GM23338 (cell line): ENCODE measurements around the gene TEKT2. TPM values are rescaled to one million over a fixed set of nuclear protein-coding genes. Genes with fewer than 3 reads are reported as not detected.

ENCODE experiments used
- ATAC-seq: fragments of 200-7000 bp; cut with Tn5 transposase; 3 replicates; pipeline ENCODE4 v1.9.1; 2020
- DNase-seq: peaks from one replicate; pipeline ENCODE4 v3.0.0-alpha.2; 2015; ENCODE audit warnings: low spot score
- H2AFZ ChIP-seq: fragments of 200-600 bp; sonication (generic); 2 replicates; pipeline ENCODE4 v1.8.0; 2016; ENCODE audit warnings: antibody characterized with exemption, mild to moderate bottlenecking, moderate library complexity
- H3F3A ChIP-seq: fragments of 200-600 bp; sonication (generic); replicated peaks from 2 replicates; pipeline ENCODE4 v1.8.0; 2017; ENCODE audit warnings: antibody characterized with exemption, mixed run types, low read depth
- H3K27ac ChIP-seq: fragments of 200-600 bp; sonication (generic); 2 replicates; pipeline ENCODE4 v1.6.1; 2016; ENCODE audit warnings: low read depth
- H3K27me3 ChIP-seq: fragments of 200-600 bp; sonication (generic); 2 replicates; pipeline ENCODE4 v1.8.0; 2016; ENCODE audit warnings: mild to moderate bottlenecking, mixed run types, moderate library complexity; ENCODE audit not compliant: insufficient read depth
- H3K36me3 ChIP-seq: fragments of 200-600 bp; sonication (generic); 2 replicates; pipeline ENCODE4 v1.8.0; 2016; ENCODE audit warnings: mild to moderate bottlenecking; ENCODE audit not compliant: insufficient read depth
- H3K4me1 ChIP-seq: fragments of 200-600 bp; sonication (generic); 2 replicates; pipeline ENCODE4 v1.8.0; 2016; ENCODE audit warnings: mild to moderate bottlenecking, moderate library complexity; ENCODE audit not compliant: insufficient read depth
- H3K4me2 ChIP-seq: fragments of 200-600 bp; sonication (generic); 2 replicates; pipeline ENCODE4 v1.7.1; 2017; ENCODE audit warnings: mixed run types
- H3K4me3 ChIP-seq: fragments of 200-600 bp; sonication (generic); 2 replicates; pipeline ENCODE4 v1.6.1; 2016; ENCODE audit warnings: mixed run types
- H3K79me2 ChIP-seq: fragments of 200-600 bp; sonication (generic); replicated peaks from 2 replicates; pipeline ENCODE4 v1.8.0; 2017; ENCODE audit warnings: mild to moderate bottlenecking; ENCODE audit not compliant: insufficient read depth
- H3K9me2 ChIP-seq: fragments of 200-600 bp; sonication (generic); 2 replicates; pipeline ENCODE4 v1.8.0; 2017; ENCODE audit not compliant: insufficient read depth
- H4K20me1 ChIP-seq: fragments of 200-600 bp; sonication (generic); replicated peaks from 2 replicates; pipeline ENCODE4 v1.8.0; 2017; ENCODE audit warnings: mild to moderate bottlenecking; ENCODE audit not compliant: insufficient read depth
- H3K27ac Mint-ChIP-seq: 2 replicates; pipeline ENCODE4 v1.8.0; 2020; ENCODE audit warnings: inconsistent platforms, mild to moderate bottlenecking, moderate library complexity, mixed read lengths
- H3K27me3 Mint-ChIP-seq: 3 replicates; pipeline ENCODE4 v1.8.0; 2022; ENCODE audit warnings: low read depth, mild to moderate bottlenecking, moderate library complexity, mixed read lengths, inconsistent platforms; ENCODE audit not compliant: insufficient read depth, poor library complexity
- H3K36me3 Mint-ChIP-seq: 3 replicates; pipeline ENCODE4 v1.8.0; 2021; ENCODE audit warnings: low read depth, mild to moderate bottlenecking, inconsistent platforms, moderate library complexity, mixed read lengths
- H3K4me1 Mint-ChIP-seq: 3 replicates; pipeline ENCODE4 v1.8.0; 2020; ENCODE audit warnings: mild to moderate bottlenecking, inconsistent platforms, mixed read lengths
- H3K4me3 Mint-ChIP-seq: 3 replicates; pipeline ENCODE4 v1.8.0; 2021; ENCODE audit warnings: moderate library complexity, mild to moderate bottlenecking, inconsistent platforms, mixed read lengths
- H3K9me3 Mint-ChIP-seq: 3 replicates; pipeline ENCODE4 v1.8.0; 2020; ENCODE audit warnings: moderate library complexity, mild to moderate bottlenecking, inconsistent platforms, mixed read lengths
- CREB1 ChIP-seq: fragments of 250-450 bp; sonication (Bioruptor Pico); IDR thresholded peaks from 2 replicates; pipeline ENCODE4 v1.5.0; 2020; ENCODE audit warnings: low read depth, mild to moderate bottlenecking, moderate library complexity
- CTCF ChIP-seq, 2 experiments: fragments of 200-600 bp in 1 of 2; sonication (generic) in 1 of 2; conservative IDR thresholded peaks; 2 replicates each; pipeline versions ENCODE4 v1.5.1 to v1.6.1; 2016 to 2017; ENCODE audit warnings: antibody characterized with exemption in 2 of 2, low read depth in 2 of 2, mild to moderate bottlenecking in 2 of 2, moderate library complexity in 1 of 2
- ETS1 ChIP-seq: IDR thresholded peaks from 2 replicates; pipeline ENCODE4 v1.6.1; 2016; ENCODE audit warnings: antibody characterized with exemption
- EZH2 ChIP-seq: fragments of 200-600 bp; sonication (generic); IDR thresholded peaks from one replicate; pipeline ENCODE4 v1.8.0; 2017; ENCODE audit warnings: antibody characterized with exemption, mild to moderate bottlenecking, low read depth; ENCODE audit not compliant: unreplicated experiment
- EZH2phosphoT487 ChIP-seq: fragments of 200-600 bp; sonication (generic); IDR thresholded peaks from one replicate; pipeline ENCODE4 v1.8.1; 2018; ENCODE audit warnings: antibody characterized with exemption; ENCODE audit not compliant: unreplicated experiment
- JUNB ChIP-seq: IDR thresholded peaks from one replicate; pipeline ENCODE4 v1.6.1; 2016; ENCODE audit warnings: antibody characterized with exemption; ENCODE audit not compliant: unreplicated experiment
- NANOG ChIP-seq: IDR thresholded peaks from 2 replicates; pipeline ENCODE4 v1.6.1; 2016; ENCODE audit warnings: antibody characterized with exemption, borderline replicate concordance
- POLR2AphosphoS5 ChIP-seq: IDR thresholded peaks from 2 replicates; pipeline ENCODE4 v1.6.1; 2016; ENCODE audit warnings: antibody characterized with exemption, low read depth
- STAT1 ChIP-seq: IDR thresholded peaks from one replicate; pipeline ENCODE4 v1.6.1; 2016; ENCODE audit warnings: antibody characterized with exemption; ENCODE audit not compliant: unreplicated experiment
- ZNF114 ChIP-seq: fragments of 250-450 bp; sonication (Bioruptor Pico); IDR thresholded peaks from 2 replicates; pipeline ENCODE4 v1.5.0; 2020; ENCODE audit warnings: mild to moderate bottlenecking, moderate library complexity
- ZNF331 ChIP-seq: fragments of 250-450 bp; sonication (Bioruptor Pico); IDR thresholded peaks from 2 replicates; pipeline ENCODE4 v1.5.0; 2020; ENCODE audit warnings: low read depth, mild to moderate bottlenecking, moderate library complexity
- polyA plus RNA-seq: library from polyadenylated mRNA; unstranded; fragments of >200 nt; fragmentation: Nextera tagmentation; extraction: Ambion mirVana; gene quantifications from 2 replicates; pipeline ENCODE4 v1.2.1, GENCODE V29; 2016
- total RNA-seq: library from RNA; depleted of rRNA; stranded (reverse); fragments of >200 nt; shearing (Covaris generic); gene quantifications from 2 replicates; pipeline ENCODE4 v1.2.3, GENCODE V29; 2014
- TF ChIP-seq, protein P1 (sequence below): IDR thresholded peaks from one replicate; pipeline ENCODE4 v1.6.1; 2018; ENCODE audit warnings: antibody characterized with exemption; ENCODE audit not compliant: unreplicated experiment
- TF ChIP-seq, protein P2 (sequence below): fragments of 250-450 bp; sonication (Bioruptor Pico); IDR thresholded peaks from 2 replicates; pipeline ENCODE4 v1.5.0; 2020; ENCODE audit warnings: mild to moderate bottlenecking, moderate library complexity

TEKT2 gene
- total and polyA plus RNA-seq, 2 experiments from 2014 or later = 0.36 to 0.94 TPM

DNA sequence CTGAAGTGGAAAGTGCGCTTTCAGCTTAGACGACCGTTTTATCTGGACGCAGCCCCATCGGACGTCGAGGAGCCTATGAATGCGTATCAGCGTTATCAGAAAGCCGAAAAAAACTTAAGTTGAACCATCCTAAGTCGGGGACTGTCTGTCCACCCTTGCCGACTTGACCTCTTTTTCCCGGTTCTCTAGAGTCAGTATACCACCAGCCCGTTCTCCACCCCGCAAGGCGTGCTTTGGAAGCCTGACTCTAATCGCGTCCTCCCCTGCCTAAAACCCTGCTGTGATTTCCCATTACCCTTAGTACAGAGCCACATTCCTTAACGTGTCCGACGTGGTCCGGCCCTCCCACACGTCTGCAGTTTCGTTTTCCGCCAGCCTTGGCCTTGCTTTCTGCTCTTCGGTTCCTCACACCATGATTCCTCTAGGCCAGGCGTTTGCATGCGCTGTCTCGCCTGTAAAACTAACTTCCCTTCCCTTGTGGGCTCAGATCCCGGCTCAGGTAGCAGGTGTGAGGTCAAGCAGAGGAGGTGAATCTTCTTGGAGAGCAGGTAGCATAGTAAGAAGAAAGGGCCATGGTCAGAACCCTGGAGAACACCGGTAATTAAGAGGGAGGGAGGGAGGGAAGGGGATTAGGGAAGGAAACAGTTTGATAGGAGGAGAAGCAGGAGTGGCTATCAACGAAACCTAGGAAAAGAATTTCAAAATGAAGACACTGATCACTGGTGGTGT, 5.7 kb downstream of the TEKT2 start:
- no peaks in the 10 kb centered on the region; the same call in 2 of the 3 replicates for H3K9me3 Mint-ChIP-seq
- Histone ChIP-seq H3K4me3 (peak overlapping the region; percentile 95), H3K4me2 (peak overlapping the region; percentile 96), H2AFZ (peak overlapping the region; percentile 94; the same call in 1 of the 2 replicates), H3K4me1 (peaks cover 6% of the 10 kb centered on the region; the same call in 1 of the 2 replicates), H3K36me3 (peaks cover 13% of the 10 kb centered on the region; the same call in 1 of the 2 replicates), H3F3A (0 out of 2 replicates have a peak, but pooled peaks cover 4% of the 10 kb centered on the region), H4K20me1 (peaks cover 3% of the 10 kb centered on the region; the same call in 1 of the 2 replicates), H3K27ac (no peak overlapping the region), H3K79me2 (peaks cover 13% of the 10 kb centered on the region), H3K9me2 (no peaks in the 10 kb centered on the region), H3K27me3 (no peaks in the 10 kb centered on the region)
- peak; percentile 74 for DNase-seq
- peak overlapping the region; percentile 91 for H3K4me3 Mint-ChIP-seq
- H3K27me3 Mint-ChIP-seq = peaks cover 8% of the 10 kb centered on the region
- peak; percentile 11 for ATAC-seq
- H3K36me3 Mint-ChIP-seq = peaks cover 26% of the 10 kb centered on the region
- H3K27ac Mint-ChIP-seq = peak overlapping the region; percentile 89
- TF ChIP-seq POLR2AphosphoS5 (no peak), CREB1 (CRISPR knock-in tag) (no peak), EZH2phosphoT487 (no peak), EZH2 (no peak), NANOG (no peak), CTCF (conservative IDR thresholded peaks at IDR 0.05; ENCODE audit: low read depth in 2 of 2) (no peak), ETS1 (no peak), ZNF331 (CRISPR knock-in tag) (no peak), ZNF114 (CRISPR knock-in tag) (no peak), STAT1 (no peak), JUNB (no peak)
- TF ChIP-seq, protein P1, sequence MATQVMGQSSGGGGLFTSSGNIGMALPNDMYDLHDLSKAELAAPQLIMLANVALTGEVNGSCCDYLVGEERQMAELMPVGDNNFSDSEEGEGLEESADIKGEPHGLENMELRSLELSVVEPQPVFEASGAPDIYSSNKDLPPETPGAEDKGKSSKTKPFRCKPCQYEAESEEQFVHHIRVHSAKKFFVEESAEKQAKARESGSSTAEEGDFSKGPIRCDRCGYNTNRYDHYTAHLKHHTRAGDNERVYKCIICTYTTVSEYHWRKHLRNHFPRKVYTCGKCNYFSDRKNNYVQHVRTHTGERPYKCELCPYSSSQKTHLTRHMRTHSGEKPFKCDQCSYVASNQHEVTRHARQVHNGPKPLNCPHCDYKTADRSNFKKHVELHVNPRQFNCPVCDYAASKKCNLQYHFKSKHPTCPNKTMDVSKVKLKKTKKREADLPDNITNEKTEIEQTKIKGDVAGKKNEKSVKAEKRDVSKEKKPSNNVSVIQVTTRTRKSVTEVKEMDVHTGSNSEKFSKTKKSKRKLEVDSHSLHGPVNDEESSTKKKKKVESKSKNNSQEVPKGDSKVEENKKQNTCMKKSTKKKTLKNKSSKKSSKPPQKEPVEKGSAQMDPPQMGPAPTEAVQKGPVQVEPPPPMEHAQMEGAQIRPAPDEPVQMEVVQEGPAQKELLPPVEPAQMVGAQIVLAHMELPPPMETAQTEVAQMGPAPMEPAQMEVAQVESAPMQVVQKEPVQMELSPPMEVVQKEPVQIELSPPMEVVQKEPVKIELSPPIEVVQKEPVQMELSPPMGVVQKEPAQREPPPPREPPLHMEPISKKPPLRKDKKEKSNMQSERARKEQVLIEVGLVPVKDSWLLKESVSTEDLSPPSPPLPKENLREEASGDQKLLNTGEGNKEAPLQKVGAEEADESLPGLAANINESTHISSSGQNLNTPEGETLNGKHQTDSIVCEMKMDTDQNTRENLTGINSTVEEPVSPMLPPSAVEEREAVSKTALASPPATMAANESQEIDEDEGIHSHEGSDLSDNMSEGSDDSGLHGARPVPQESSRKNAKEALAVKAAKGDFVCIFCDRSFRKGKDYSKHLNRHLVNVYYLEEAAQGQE = no peak
- TF ChIP-seq, protein P2, sequence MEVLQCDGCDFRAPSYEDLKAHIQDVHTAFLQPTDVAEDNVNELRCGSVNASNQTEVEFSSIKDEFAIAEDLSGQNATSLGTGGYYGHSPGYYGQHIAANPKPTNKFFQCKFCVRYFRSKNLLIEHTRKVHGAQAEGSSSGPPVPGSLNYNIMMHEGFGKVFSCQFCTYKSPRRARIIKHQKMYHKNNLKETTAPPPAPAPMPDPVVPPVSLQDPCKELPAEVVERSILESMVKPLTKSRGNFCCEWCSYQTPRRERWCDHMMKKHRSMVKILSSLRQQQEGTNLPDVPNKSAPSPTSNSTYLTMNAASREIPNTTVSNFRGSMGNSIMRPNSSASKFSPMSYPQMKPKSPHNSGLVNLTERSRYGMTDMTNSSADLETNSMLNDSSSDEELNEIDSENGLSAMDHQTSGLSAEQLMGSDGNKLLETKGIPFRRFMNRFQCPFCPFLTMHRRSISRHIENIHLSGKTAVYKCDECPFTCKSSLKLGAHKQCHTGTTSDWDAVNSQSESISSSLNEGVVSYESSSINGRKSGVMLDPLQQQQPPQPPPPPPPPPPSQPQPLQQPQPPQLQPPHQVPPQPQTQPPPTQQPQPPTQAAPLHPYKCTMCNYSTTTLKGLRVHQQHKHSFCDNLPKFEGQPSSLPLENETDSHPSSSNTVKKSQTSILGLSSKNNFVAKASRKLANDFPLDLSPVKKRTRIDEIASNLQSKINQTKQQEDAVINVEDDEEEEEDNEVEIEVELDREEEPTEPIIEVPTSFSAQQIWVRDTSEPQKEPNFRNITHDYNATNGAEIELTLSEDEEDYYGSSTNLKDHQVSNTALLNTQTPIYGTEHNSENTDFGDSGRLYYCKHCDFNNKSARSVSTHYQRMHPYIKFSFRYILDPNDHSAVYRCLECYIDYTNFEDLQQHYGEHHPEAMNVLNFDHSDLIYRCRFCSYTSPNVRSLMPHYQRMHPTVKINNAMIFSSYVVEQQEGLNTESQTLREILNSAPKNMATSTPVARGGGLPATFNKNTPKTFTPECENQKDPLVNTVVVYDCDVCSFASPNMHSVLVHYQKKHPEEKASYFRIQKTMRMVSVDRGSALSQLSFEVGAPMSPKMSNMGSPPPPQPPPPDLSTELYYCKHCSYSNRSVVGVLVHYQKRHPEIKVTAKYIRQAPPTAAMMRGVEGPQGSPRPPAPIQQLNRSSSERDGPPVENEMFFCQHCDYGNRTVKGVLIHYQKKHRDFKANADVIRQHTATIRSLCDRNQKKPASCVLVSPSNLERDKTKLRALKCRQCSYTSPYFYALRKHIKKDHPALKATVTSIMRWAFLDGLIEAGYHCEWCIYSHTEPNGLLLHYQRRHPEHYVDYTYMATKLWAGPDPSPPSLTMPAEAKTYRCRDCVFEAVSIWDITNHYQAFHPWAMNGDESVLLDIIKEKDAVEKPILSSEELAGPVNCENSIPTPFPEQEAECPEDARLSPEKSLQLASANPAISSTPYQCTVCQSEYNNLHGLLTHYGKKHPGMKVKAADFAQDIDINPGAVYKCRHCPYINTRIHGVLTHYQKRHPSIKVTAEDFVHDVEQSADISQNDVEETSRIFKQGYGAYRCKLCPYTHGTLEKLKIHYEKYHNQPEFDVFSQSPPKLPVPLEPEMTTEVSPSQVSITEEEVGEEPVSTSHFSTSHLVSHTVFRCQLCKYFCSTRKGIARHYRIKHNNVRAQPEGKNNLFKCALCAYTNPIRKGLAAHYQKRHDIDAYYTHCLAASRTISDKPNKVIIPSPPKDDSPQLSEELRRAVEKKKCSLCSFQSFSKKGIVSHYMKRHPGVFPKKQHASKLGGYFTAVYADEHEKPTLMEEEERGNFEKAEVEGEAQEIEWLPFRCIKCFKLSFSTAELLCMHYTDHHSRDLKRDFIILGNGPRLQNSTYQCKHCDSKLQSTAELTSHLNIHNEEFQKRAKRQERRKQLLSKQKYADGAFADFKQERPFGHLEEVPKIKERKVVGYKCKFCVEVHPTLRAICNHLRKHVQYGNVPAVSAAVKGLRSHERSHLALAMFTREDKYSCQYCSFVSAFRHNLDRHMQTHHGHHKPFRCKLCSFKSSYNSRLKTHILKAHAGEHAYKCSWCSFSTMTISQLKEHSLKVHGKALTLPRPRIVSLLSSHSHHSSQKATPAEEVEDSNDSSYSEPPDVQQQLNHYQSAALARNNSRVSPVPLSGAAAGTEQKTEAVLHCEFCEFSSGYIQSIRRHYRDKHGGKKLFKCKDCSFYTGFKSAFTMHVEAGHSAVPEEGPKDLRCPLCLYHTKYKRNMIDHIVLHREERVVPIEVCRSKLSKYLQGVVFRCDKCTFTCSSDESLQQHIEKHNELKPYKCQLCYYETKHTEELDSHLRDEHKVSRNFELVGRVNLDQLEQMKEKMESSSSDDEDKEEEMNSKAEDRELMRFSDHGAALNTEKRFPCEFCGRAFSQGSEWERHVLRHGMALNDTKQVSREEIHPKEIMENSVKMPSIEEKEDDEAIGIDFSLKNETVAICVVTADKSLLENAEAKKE = no peak
- H3K4me1 Mint-ChIP-seq = peaks cover 14% of the 10 kb centered on the region
